Globus pallidus (tissue), 1 donor: Measurements from ENCODE around the gene RSRC2.
"Not testable (repeated sequence)": the region's sequence is repeated elsewhere in the genome, so short reads cannot be mapped to it uniquely, and the experiment has no call there.

Experiments used
- DNase-seq: peaks from one replicate; pipeline ENCODE4 v3.0.0-alpha.2; 2015; ENCODE audit warnings: low spot score

RSRC2 gene

GRCh38 chr12:122518908-122519307, 7.8 kb downstream of the RSRC2 start:
- DNase-seq: no peak

GRCh38 chr12:122517877-122518276, 8.9 kb downstream of the RSRC2 start:
- no peak for DNase-seq

- no peak for DNase-seq
Observed at GRCh38 chr12:122516544-122517361, 10.0 kb downstream of the RSRC2 start.

- DNase-seq: no peak
Observed at GRCh38 chr12:122515275-122515674, 11.5 kb downstream of the RSRC2 start.

GRCh38 chr12:122513660-122514059, 13.1 kb downstream of the RSRC2 start:
- DNase-seq: no peak

GRCh38 chr12:122513028-122513427, 13.7 kb downstream of the RSRC2 start:
- not testable (repeated sequence) for DNase-seq

GRCh38 chr12:122508163-122508562, 18.6 kb downstream of the RSRC2 start:
- DNase-seq: no peak

GRCh38 chr12:122506393-122506938, 20.3 kb downstream of the RSRC2 start:
- DNase-seq: no peak

- DNase-seq: no peak
Observed at GRCh38 chr12:122505419-122506051, 21.2 kb downstream of the RSRC2 start.

GRCh38 chr12:122503783-122504590, 22.7 kb downstream of the RSRC2 start:
- no peak for DNase-seq

- DNase-seq: no peak
Observed at GRCh38 chr12:122503147-122503751, 23.5 kb downstream of the RSRC2 start.

GRCh38 chr12:122501489-122501989, 25.2 kb downstream of the RSRC2 start:
- no peak for DNase-seq

- peak; percentile 96 for DNase-seq
Observed at GRCh38 chr12:122500685-122501488, 25.8 kb downstream of the RSRC2 start, which contains the start of gene ZCCHC8. Gene ZCCHC8 (minus strand): TSS chr12:122500932. CDS start chr12:122500840, 92 bp downstream.

- DNase-seq: no peak
Observed at GRCh38 chr12:122499991-122500684, 26.6 kb downstream of the RSRC2 start.

- DNase-seq: no peak
Observed at GRCh38 chr12:122495258-122495657, 31.5 kb downstream of the RSRC2 start.

GRCh38 chr12:122493222-122493621, 33.5 kb downstream of the RSRC2 start:
- DNase-seq: not testable (repeated sequence)

- DNase-seq: no peak
Observed at GRCh38 chr12:122491991-122492390, 34.7 kb downstream of the RSRC2 start.

GRCh38 chr12:122489038-122489437, 37.7 kb downstream of the RSRC2 start:
- no peak for DNase-seq

- DNase-seq: not testable (repeated sequence)
Observed at GRCh38 chr12:122487807-122488206, 38.9 kb downstream of the RSRC2 start.

- DNase-seq: no peak
Observed at GRCh38 chr12:122486805-122487426, 39.8 kb downstream of the RSRC2 start.
